Neural cell (in vitro differentiated cells): ENCODE results near the gene KRT2. TPM values are rescaled to one million over a fixed set of nuclear protein-coding genes. Genes with fewer than 3 reads are reported as not detected.

Experiments used
- H2AFZ ChIP-seq: fragments of 200-600, 300-800 bp; sonication (generic), shearing (Covaris generic); 2 replicates; pipeline ENCODE4 v1.6.0; 2014; ENCODE audit warnings: low read depth, mild to moderate bottlenecking, antibody characterized with exemption, low read length, moderate library complexity
- H3F3A ChIP-seq: fragments of 200-600 bp; shearing (Covaris generic); 2 replicates; pipeline ENCODE4 v1.6.1; 2016; ENCODE audit warnings: mild to moderate bottlenecking, moderate library complexity, mixed read lengths, antibody characterized with exemption, low read length; ENCODE audit not compliant: insufficient read depth, poor library complexity, severe bottlenecking
- H3K27ac ChIP-seq: fragments of 200-600, 300-800 bp; sonication (generic), shearing (Covaris generic); 2 replicates; pipeline ENCODE4 v1.5.1; 2014; ENCODE audit warnings: mild to moderate bottlenecking, low read length, moderate library complexity
- H3K27me3 ChIP-seq: fragments of 300-800, 200-600 bp; sonication (generic), shearing (Covaris generic); 2 replicates; pipeline ENCODE4 v1.6.0; 2014; ENCODE audit warnings: mild to moderate bottlenecking, low read depth, low read length, moderate library complexity; ENCODE audit not compliant: insufficient read depth
- H3K36me3 ChIP-seq: fragments of 300-800, 200-600 bp; sonication (generic), shearing (Covaris generic); 2 replicates; pipeline ENCODE4 v1.5.1; 2014; ENCODE audit warnings: mild to moderate bottlenecking, antibody characterized with exemption, low read length, moderate library complexity; ENCODE audit not compliant: insufficient read depth
- H3K4me2 ChIP-seq: fragments of 300-800, 200-600 bp; sonication (generic), shearing (Covaris generic); 2 replicates; pipeline ENCODE4 v1.6.0; 2014; ENCODE audit warnings: mild to moderate bottlenecking, low read length
- H3K4me3 ChIP-seq: fragments of 300-800, 200-600 bp; sonication (generic), shearing (Covaris generic); 2 replicates; pipeline ENCODE4 v1.5.1; 2014; ENCODE audit warnings: mild to moderate bottlenecking, low read length, moderate library complexity
- H3K79me2 ChIP-seq: fragments of 200-600 bp; shearing (Covaris generic); replicated peaks from 2 replicates; pipeline ENCODE4 v1.6.0; 2014; ENCODE audit warnings: mild to moderate bottlenecking, low read length, moderate library complexity; ENCODE audit not compliant: insufficient read depth
- H3K9ac ChIP-seq: fragments of 300-800, 200-600 bp; sonication (generic), shearing (Covaris generic); 2 replicates; pipeline ENCODE4 v1.6.1; 2016; ENCODE audit warnings: mild to moderate bottlenecking, low read length, mixed read lengths
- H3K9me2 ChIP-seq: fragments of 200-600 bp; shearing (Covaris generic); 2 replicates; pipeline ENCODE4 v1.6.1; 2016; ENCODE audit warnings: mild to moderate bottlenecking, low read length, mixed read lengths; ENCODE audit not compliant: insufficient read depth
- H3K9me3 ChIP-seq: fragments of 200-600, 300-800 bp; sonication (generic), shearing (Covaris generic); 2 replicates; pipeline ENCODE4 v1.6.1; 2016; ENCODE audit warnings: mild to moderate bottlenecking, mixed run types, low read length, moderate library complexity, mixed read lengths
- H4K20me1 ChIP-seq: fragments of 200-600 bp; shearing (Covaris generic); 2 replicates; pipeline ENCODE4 v1.6.1; 2016; ENCODE audit warnings: mild to moderate bottlenecking, mixed run types; ENCODE audit not compliant: insufficient read depth
- EP300 ChIP-seq: fragments of 450-650 bp; conservative IDR thresholded peaks from 2 replicates; pipeline ENCODE4 v1.6.1; 2014; ENCODE audit warnings: antibody characterized with exemption, mild to moderate bottlenecking, moderate library complexity; ENCODE audit not compliant: poor library complexity, severe bottlenecking
- EZH2 ChIP-seq: fragments of 200-600, 300-800 bp; shearing (Covaris generic), sonication (generic); IDR thresholded peaks from 2 replicates; pipeline ENCODE4 v1.6.1; 2014; ENCODE audit warnings: antibody characterized with exemption, low read length, borderline replicate concordance, mild to moderate bottlenecking; ENCODE audit not compliant: insufficient read depth, poor library complexity, severe bottlenecking
- MXI1 ChIP-seq: fragments of 450-650 bp; conservative IDR thresholded peaks from 2 replicates; pipeline ENCODE4 v1.6.1; 2014; ENCODE audit warnings: antibody characterized with exemption, mild to moderate bottlenecking; ENCODE audit not compliant: poor library complexity, severe bottlenecking
- POLR2AphosphoS5 ChIP-seq: IDR thresholded peaks from 2 replicates; pipeline ENCODE4 v1.6.1; 2012
- RAD21 ChIP-seq: fragments of 450-650 bp; conservative IDR thresholded peaks from 2 replicates; pipeline ENCODE4 v1.6.1; 2014; ENCODE audit warnings: antibody characterized with exemption, mild to moderate bottlenecking, moderate library complexity
- SMC3 ChIP-seq: fragments of 450-650 bp; conservative IDR thresholded peaks from 2 replicates; pipeline ENCODE4 v1.6.1; 2014; ENCODE audit warnings: antibody characterized with exemption, mild to moderate bottlenecking, moderate library complexity; ENCODE audit not compliant: poor library complexity
- TAF1 ChIP-seq: IDR thresholded peaks from 2 replicates; pipeline ENCODE4 v1.6.1; 2012; ENCODE audit warnings: low read depth
- polyA plus RNA-seq: library from polyadenylated mRNA; depleted of rRNA; stranded (reverse); fragments of >200 nt; gene quantifications from 2 replicates; pipeline ENCODE4 v1.2.3, GENCODE V29; 2014
- TF ChIP-seq, protein P1 (sequence below): fragments of 450-650 bp; IDR thresholded peaks from 2 replicates; pipeline ENCODE4 v1.5.1; 2014; ENCODE audit warnings: antibody characterized with exemption, mild to moderate bottlenecking, moderate library complexity; ENCODE audit not compliant: poor library complexity, severe bottlenecking
- TF ChIP-seq, protein P2 (sequence below): IDR thresholded peaks from 2 replicates; pipeline ENCODE4 v1.6.1; 2012; ENCODE audit warnings: borderline replicate concordance

Gene KRT2
- polyA plus RNA-seq, 1 donor from 2014 or later = not detected

DNA sequence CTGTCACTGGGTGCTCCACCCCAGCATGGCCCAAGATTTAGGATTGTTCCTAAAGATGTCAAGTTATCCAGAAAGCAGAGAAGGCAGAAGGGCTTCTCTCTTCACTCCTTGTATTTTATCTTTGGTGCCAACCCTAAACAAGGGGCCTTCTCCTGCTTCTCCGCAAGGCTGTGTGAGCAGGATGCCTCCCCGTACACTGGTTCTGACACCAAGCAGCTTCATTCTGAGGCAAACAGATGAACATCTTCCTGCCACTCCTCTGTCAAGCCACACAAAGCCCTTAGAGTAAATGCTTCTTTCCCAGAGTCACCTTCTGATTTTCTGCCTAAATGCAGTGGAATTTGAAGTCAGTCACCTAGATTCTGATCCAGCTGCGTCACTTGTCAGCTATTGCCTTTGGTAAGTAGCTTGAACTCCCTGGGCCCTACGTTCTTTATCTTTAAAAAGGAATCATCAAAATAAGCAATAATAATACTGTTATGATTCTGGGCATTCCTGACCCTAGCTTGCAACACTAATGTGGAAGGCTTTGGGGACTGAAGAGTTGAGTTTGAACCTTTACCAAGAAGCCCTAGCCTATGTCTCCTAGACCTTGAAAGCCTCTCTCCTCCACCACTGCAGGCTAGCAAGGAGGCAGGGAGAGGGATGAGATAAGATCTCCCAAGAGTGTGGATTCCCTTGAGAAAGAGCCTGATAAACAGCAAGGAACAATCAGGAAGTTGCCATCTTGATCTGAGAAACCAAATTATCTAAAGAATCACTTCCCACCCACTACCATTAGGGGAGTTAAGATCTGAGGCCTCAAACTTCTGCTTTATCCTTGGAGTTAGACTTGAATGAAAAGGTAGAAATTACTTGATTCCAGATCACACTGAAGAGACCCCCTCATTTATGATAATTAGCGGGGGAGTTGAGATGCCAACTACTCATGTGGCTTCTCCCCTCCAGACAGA lies 39.3 kb downstream of the KRT2 start:
- H3K79me2 ChIP-seq = no peaks in the 10 kb centered on the region
- no peaks in the 10 kb centered on the region for H4K20me1 ChIP-seq
- H3K9ac ChIP-seq = no peak overlapping the region
- no peaks in the 10 kb centered on the region for H3K27me3 ChIP-seq
- no peaks in the 10 kb centered on the region for H3K9me2 ChIP-seq
- H3K9me3 ChIP-seq = no peaks in the 10 kb centered on the region
- H3K36me3 ChIP-seq = no peaks in the 10 kb centered on the region
- H3F3A ChIP-seq = no peaks in the 10 kb centered on the region
- no peak overlapping the region for H2AFZ ChIP-seq
- H3K27ac ChIP-seq = no peak overlapping the region
- no peak for TF ChIP-seq EZH2
- TF ChIP-seq, protein P1, sequence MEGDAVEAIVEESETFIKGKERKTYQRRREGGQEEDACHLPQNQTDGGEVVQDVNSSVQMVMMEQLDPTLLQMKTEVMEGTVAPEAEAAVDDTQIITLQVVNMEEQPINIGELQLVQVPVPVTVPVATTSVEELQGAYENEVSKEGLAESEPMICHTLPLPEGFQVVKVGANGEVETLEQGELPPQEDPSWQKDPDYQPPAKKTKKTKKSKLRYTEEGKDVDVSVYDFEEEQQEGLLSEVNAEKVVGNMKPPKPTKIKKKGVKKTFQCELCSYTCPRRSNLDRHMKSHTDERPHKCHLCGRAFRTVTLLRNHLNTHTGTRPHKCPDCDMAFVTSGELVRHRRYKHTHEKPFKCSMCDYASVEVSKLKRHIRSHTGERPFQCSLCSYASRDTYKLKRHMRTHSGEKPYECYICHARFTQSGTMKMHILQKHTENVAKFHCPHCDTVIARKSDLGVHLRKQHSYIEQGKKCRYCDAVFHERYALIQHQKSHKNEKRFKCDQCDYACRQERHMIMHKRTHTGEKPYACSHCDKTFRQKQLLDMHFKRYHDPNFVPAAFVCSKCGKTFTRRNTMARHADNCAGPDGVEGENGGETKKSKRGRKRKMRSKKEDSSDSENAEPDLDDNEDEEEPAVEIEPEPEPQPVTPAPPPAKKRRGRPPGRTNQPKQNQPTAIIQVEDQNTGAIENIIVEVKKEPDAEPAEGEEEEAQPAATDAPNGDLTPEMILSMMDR = no peak
- TF ChIP-seq EP300 = no peak
- TF ChIP-seq, protein P2, sequence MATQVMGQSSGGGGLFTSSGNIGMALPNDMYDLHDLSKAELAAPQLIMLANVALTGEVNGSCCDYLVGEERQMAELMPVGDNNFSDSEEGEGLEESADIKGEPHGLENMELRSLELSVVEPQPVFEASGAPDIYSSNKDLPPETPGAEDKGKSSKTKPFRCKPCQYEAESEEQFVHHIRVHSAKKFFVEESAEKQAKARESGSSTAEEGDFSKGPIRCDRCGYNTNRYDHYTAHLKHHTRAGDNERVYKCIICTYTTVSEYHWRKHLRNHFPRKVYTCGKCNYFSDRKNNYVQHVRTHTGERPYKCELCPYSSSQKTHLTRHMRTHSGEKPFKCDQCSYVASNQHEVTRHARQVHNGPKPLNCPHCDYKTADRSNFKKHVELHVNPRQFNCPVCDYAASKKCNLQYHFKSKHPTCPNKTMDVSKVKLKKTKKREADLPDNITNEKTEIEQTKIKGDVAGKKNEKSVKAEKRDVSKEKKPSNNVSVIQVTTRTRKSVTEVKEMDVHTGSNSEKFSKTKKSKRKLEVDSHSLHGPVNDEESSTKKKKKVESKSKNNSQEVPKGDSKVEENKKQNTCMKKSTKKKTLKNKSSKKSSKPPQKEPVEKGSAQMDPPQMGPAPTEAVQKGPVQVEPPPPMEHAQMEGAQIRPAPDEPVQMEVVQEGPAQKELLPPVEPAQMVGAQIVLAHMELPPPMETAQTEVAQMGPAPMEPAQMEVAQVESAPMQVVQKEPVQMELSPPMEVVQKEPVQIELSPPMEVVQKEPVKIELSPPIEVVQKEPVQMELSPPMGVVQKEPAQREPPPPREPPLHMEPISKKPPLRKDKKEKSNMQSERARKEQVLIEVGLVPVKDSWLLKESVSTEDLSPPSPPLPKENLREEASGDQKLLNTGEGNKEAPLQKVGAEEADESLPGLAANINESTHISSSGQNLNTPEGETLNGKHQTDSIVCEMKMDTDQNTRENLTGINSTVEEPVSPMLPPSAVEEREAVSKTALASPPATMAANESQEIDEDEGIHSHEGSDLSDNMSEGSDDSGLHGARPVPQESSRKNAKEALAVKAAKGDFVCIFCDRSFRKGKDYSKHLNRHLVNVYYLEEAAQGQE = no peak
- no peak for TF ChIP-seq POLR2AphosphoS5
- no peak for TF ChIP-seq TAF1
- TF ChIP-seq MXI1 = no peak
- no peak for TF ChIP-seq RAD21
- TF ChIP-seq SMC3 = no peak
- H3K4me2 ChIP-seq = no peak overlapping the region
- H3K4me3 ChIP-seq = no peak overlapping the region

DNA sequence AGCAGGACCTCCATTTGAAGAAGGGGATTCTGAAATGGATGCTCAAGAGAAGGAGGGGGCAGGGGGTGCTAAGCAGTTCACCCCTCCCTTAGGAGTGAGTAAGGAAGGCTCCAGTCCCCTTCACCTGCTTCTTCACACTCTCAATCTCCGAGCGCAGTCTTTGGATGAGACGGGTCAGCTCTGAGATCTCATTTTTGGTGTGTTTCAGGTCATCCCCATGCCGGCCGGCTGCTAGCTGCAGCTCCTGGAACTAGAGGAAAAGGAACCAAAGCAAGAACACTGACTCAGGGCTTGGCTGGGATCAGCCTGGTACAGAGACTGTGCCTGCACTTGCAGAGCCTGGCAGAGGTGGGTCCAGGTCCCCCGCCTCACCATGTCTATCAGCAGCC lies 40.9 kb downstream of the KRT2 start:
- TF ChIP-seq, protein P1 = no peak
- TF ChIP-seq EP300 (no peak), SMC3 (no peak), TAF1 (no peak), EZH2 (no peak)
- no peaks in the 10 kb centered on the region for H3K36me3 ChIP-seq
- no peaks in the 10 kb centered on the region for H4K20me1 ChIP-seq
- H3K9me3 ChIP-seq = no peaks in the 10 kb centered on the region
- no peak overlapping the region for H2AFZ ChIP-seq
- H3K9ac ChIP-seq = no peak overlapping the region
- H3F3A ChIP-seq = no peaks in the 10 kb centered on the region
- no peaks in the 10 kb centered on the region for H3K79me2 ChIP-seq
- no peak overlapping the region for H3K27ac ChIP-seq
- H3K4me3 ChIP-seq = no peak overlapping the region
- H3K4me2 ChIP-seq = no peak overlapping the region
- H3K9me2 ChIP-seq = no peaks in the 10 kb centered on the region
- no peaks in the 10 kb centered on the region for H3K27me3 ChIP-seq
